GM13976 (cell line): Measurements from ENCODE around the gene DNMT3A.

Experiments used
- DNase-seq: peaks from one replicate; pipeline ENCODE4 v3.0.0; 2012; ENCODE audit warnings: low spot score
- in situ Hi-C: fragments of 300-500 bp; cut with MboI; formaldehyde crosslinking; loops from one replicate; pipeline ENCODE4 v1.12.0; 2022; ENCODE audit warnings: low sequenced_read_pairs, mixed read lengths, inconsistent platforms; ENCODE audit not compliant: unreplicated experiment
- TF ChIP-seq, protein P1 (sequence below): IDR thresholded peaks from 2 replicates; pipeline ENCODE4 v1.5.1; 2012; ENCODE audit warnings: borderline replicate concordance, mild to moderate bottlenecking; ENCODE audit not compliant: insufficient read depth; ENCODE audit errors: extremely low read depth, missing control alignments, control extremely low read depth

DNMT3A gene

DNA sequence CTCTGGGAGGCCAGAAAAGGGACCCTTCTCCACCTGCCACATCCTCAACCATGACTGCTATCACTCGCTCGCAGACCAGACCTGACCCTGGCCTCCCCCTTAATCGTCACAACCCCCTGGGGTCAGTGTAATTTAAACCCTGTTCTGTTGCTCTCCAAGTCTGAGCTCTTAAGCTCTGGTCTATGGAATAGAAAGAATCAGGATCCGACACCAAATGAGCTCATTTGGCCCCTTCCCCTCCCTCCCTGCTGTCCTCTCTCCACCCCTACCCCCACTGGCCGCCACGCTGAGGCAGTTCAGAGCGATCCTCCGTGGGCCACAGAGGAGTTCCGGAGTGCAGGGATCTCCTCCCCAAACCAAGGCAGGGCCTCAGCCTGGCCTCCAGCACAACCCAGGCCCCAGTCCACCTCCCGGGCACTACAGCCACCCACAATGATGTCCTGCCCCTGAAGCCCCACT, 5.3 kb downstream of the DNMT3A start:
- no peak for DNase-seq
- TF ChIP-seq, protein P1, sequence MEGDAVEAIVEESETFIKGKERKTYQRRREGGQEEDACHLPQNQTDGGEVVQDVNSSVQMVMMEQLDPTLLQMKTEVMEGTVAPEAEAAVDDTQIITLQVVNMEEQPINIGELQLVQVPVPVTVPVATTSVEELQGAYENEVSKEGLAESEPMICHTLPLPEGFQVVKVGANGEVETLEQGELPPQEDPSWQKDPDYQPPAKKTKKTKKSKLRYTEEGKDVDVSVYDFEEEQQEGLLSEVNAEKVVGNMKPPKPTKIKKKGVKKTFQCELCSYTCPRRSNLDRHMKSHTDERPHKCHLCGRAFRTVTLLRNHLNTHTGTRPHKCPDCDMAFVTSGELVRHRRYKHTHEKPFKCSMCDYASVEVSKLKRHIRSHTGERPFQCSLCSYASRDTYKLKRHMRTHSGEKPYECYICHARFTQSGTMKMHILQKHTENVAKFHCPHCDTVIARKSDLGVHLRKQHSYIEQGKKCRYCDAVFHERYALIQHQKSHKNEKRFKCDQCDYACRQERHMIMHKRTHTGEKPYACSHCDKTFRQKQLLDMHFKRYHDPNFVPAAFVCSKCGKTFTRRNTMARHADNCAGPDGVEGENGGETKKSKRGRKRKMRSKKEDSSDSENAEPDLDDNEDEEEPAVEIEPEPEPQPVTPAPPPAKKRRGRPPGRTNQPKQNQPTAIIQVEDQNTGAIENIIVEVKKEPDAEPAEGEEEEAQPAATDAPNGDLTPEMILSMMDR = no peak
- in situ Hi-C loops = no loop called here

DNA sequence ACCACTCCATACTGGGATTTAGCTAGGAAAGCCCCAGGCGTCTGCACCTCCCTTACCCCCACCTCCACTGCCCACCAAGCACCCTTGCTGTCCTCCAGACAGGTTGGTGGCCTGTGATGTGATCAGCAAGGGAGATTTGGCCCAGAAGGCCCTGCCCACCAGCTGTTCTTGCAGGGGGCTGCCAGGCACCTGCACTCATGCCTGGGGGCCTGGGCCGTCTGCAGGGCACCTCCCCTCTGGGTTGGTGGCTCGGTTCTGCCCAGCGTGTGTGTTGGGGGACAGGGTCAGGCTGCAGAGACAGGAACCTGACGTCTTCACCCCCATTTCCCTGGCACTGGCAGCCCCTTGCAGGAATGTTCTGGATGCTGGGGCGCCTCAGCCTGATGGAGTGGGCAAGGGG, 5.8 kb downstream of the DNMT3A start:
- TF ChIP-seq, protein P1 = no peak
- DNase-seq = no peak
- in situ Hi-C loops = no loop called here

DNA sequence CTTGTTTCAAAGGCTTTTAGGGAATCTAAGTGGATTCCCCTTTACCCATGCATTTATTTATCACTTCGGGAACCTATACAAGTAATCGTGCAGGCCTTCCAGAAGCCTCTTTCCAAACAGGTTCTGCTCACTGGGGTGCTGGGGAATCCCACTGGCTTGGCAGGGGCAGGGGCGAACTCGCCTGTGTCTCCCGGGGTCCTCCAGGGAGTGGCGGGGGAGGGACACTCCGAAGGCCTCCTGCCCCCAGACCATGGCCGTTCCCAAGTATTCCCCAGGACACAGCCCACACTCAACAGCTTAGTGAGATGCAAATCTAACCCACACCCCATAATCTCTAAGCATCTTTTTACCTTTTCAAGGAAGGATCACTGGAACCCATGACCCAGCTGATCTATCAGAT, 6.5 kb downstream of the DNMT3A start:
- in situ Hi-C loops = no loop called here
- TF ChIP-seq, protein P1 = no peak
- DNase-seq = no peak

DNA sequence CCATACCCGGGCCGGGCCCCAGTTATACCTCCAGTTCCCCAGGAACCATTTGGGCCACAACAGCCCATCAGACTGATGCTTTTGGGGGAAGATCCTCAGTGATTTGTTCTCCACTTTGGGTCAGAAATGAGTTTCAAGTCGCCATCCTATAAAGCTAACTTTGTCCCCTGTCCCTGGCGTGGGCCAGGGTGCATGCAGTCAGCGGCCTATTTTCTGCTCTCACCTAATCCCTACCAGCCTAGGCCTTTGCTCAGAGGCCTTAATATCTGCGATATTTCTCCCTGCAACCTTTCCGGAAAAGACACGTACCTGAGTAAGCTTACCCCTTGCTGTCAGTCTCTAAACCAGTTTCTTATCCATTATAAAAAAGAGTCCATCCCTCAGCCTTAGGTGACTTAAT, 7.2 kb downstream of the DNMT3A start:
- TF ChIP-seq, protein P1 = no peak
- no peak for DNase-seq
- in situ Hi-C loops = no loop called here

DNA sequence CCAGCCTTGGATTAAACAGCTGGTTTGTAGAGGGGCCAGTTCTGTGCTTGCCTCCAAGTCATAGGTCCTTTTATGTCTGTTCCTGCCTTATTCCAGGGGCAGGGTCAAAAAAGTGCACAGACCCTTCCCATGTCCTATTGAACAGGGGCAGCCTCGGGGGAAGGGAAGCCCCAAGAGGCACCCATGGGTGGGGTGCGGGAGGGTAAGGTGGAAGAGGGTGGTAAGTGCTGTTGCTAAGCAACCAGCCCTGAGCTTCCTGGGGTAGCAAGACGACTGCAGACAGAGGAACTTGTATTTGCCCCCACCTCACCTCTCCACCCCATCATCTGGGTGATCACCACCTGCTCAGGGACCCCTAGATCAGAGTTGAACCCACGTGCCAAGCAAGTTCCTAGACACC, 7.7 kb downstream of the DNMT3A start:
- TF ChIP-seq, protein P1 = no peak
- DNase-seq = no peak
- in situ Hi-C loops = no loop called here

DNA sequence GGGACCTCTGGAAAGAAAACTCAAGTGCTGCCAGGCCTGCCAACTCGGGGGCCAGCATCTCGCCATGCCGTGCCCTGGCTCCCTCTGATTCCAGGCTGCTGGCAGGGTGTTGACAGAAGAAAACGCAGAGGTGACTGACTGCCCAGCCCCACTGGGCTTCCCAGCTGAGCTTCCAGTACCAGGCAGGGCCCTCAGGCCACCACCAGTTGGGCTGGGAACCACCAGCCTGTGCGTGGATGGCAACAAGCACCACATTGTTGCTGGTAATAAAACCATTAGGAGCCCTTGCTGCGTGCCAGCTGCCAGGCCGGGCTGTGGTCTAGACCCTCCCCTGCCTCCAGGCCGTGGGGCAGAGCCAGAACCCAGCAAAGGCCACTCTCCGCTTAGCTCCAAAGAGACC, 9.2 kb downstream of the DNMT3A start:
- in situ Hi-C loops = no loop called here
- TF ChIP-seq, protein P1 = no peak
- DNase-seq = no peak
